Liver (tissue), 9 donors: ENCODE results near the gene ZNF429. TPM values are rescaled to one million over a fixed set of nuclear protein-coding genes. Genes with fewer than 3 reads are reported as not detected.
A peak's percentile ranks its signal among the peaks of the same experiment; 100 is the strongest.

Source experiments
- DNase-seq: peaks from one replicate; pipeline ENCODE4 v3.0.0-alpha.2; 2017; ENCODE audit warnings: low spot score
- H3K27ac ChIP-seq, 2 donors: one replicate each; pipeline ENCODE4 v1.7.0; 2013; ENCODE audit warnings: inconsistent platforms in 2 of 2, low read length in 2 of 2, control low read depth in 1 of 2, low read depth in 1 of 2, mild to moderate bottlenecking in 1 of 2
- H3K27me3 ChIP-seq, 4 donors: one replicate each; pipeline versions ENCODE4 v1.6.1 to v1.7.0; 2013; ENCODE audit warnings: low read length in 3 of 4, inconsistent platforms in 1 of 4, mild to moderate bottlenecking in 1 of 4, moderate library complexity in 1 of 4; ENCODE audit not compliant: control insufficient read depth in 4 of 4, insufficient read depth in 4 of 4
- H3K36me3 ChIP-seq, 4 donors: one replicate each; pipeline versions ENCODE4 v1.6.1 to v1.7.0; 2013; ENCODE audit warnings: low read length in 3 of 4, mild to moderate bottlenecking in 3 of 4, low read depth in 1 of 4, moderate library complexity in 1 of 4; ENCODE audit not compliant: control insufficient read depth in 4 of 4, insufficient read depth in 3 of 4
- H3K4me1 ChIP-seq, 4 donors: one replicate each; pipeline versions ENCODE4 v1.6.1 to v1.7.0; 2013; ENCODE audit warnings: low read length in 3 of 4, mild to moderate bottlenecking in 3 of 4, moderate library complexity in 1 of 4; ENCODE audit not compliant: control insufficient read depth in 4 of 4, insufficient read depth in 4 of 4
- H3K4me3 ChIP-seq, 3 donors: one replicate each; pipeline versions ENCODE4 v1.6.1 to v1.7.0; 2013; ENCODE audit warnings: low read length in 3 of 3, control low read depth in 1 of 3, low read depth in 1 of 3, mild to moderate bottlenecking in 1 of 3
- H3K9ac ChIP-seq, 2 donors: one replicate each; pipeline ENCODE4 v1.7.0; 2013; ENCODE audit warnings: low read length in 2 of 2, mild to moderate bottlenecking in 2 of 2, moderate library complexity in 2 of 2, control low read depth in 1 of 2, low read depth in 1 of 2
- H3K9me3 ChIP-seq, 4 donors: one replicate each; pipeline versions ENCODE4 v1.6.1 to v1.7.0; 2013; ENCODE audit warnings: low read length in 3 of 4; ENCODE audit not compliant: control insufficient read depth in 4 of 4
- EGR1 ChIP-seq, 2 donors: IDR thresholded peaks; 2 replicates each; pipeline ENCODE4 v1.6.1; 2016 to 2018; ENCODE audit warnings: antibody characterized with exemption in 2 of 2, low read depth in 2 of 2
- FOXA1 ChIP-seq: IDR thresholded peaks from 2 replicates; pipeline ENCODE4 v1.6.1; 2016; ENCODE audit warnings: antibody characterized with exemption
- FOXA2 ChIP-seq: IDR thresholded peaks from 2 replicates; pipeline ENCODE4 v1.6.1; 2016; ENCODE audit warnings: antibody characterized with exemption
- GABPA ChIP-seq, 2 donors: IDR thresholded peaks in 1 of 2; conservative IDR thresholded peaks in 1 of 2; 2 replicates each; pipeline ENCODE4 v1.6.1; 2016; ENCODE audit warnings: antibody characterized with exemption in 2 of 2, mild to moderate bottlenecking in 1 of 2, moderate library complexity in 1 of 2
- HNF4A ChIP-seq, 2 donors: conservative IDR thresholded peaks; 2 replicates each; pipeline ENCODE4 v1.6.1; 2016; ENCODE audit warnings: antibody characterized with exemption in 2 of 2, mild to moderate bottlenecking in 2 of 2
- HNF4G ChIP-seq: IDR thresholded peaks from 2 replicates; pipeline ENCODE4 v1.6.1; 2016; ENCODE audit warnings: antibody characterized with exemption
- JUND ChIP-seq, 2 donors: IDR thresholded peaks; 2 replicates each; pipeline ENCODE4 v1.6.1; 2016; ENCODE audit warnings: antibody characterized with exemption in 2 of 2
- NR2F2 ChIP-seq: IDR thresholded peaks from 2 replicates; pipeline ENCODE4 v1.6.1; 2016; ENCODE audit warnings: antibody characterized with exemption
- RAD21 ChIP-seq, 2 donors: IDR thresholded peaks; 2 replicates each; pipeline ENCODE4 v1.6.1; 2016; ENCODE audit warnings: antibody characterized with exemption in 2 of 2, mild to moderate bottlenecking in 2 of 2
- RXRA ChIP-seq, 2 donors: IDR thresholded peaks; 2 replicates each; pipeline ENCODE4 v1.6.1; 2017 to 2018; ENCODE audit warnings: antibody characterized with exemption in 2 of 2, mild to moderate bottlenecking in 1 of 2
- SP1 ChIP-seq: IDR thresholded peaks from 2 replicates; pipeline ENCODE4 v1.6.1; 2018; ENCODE audit warnings: antibody characterized with exemption, mild to moderate bottlenecking
- TAF1 ChIP-seq: conservative IDR thresholded peaks from 2 replicates; pipeline ENCODE4 v1.6.1; 2016; ENCODE audit warnings: antibody characterized with exemption, mild to moderate bottlenecking
- YY1 ChIP-seq: IDR thresholded peaks from 2 replicates; pipeline ENCODE4 v1.6.1; 2016; ENCODE audit warnings: antibody characterized with exemption, mild to moderate bottlenecking
- WGBS: extraction: QIAGEN DNeasy Blood & Tissue Kit; methylation state at CpG from one replicate; pipeline ENCODE4 v1.1.7; 2013; 5-methylcytosine and 5-hydroxymethylcytosine counted together
- polyA plus RNA-seq, 2 donors: library from polyadenylated mRNA; stranded (reverse) in 1 of 2; unstranded in 1 of 2; fragments of 200-250 nt in 1 of 2; fragments of >200 nt in 1 of 2; fragmentation: Nextera tagmentation in 1 of 2; extraction: Ambion mirVana in 1 of 2; gene quantifications; one replicate each; pipeline versions ENCODE4 v1.2.1 to v1.2.3, GENCODE V29; 2013 to 2015
- total RNA-seq, 2 donors: library from RNA; depleted of rRNA; stranded (reverse); fragments of >200 nt; gene quantifications; one replicate each; pipeline ENCODE4 v1.2.3, GENCODE V29; 2014
- TF ChIP-seq, protein P1 (sequence below): IDR thresholded peaks from 2 replicates; pipeline ENCODE4 v1.6.1; 2016; ENCODE audit warnings: antibody characterized with exemption
- TF ChIP-seq, protein P2 (sequence below): IDR thresholded peaks from 2 replicates; pipeline ENCODE4 v1.6.1; 2016; ENCODE audit warnings: antibody characterized with exemption
- TF ChIP-seq, protein P3 (sequence below): fragments of 150-350 bp; IDR thresholded peaks from 2 replicates; pipeline ENCODE4 v1.5.1; 2017; ENCODE audit warnings: improper control_type of control experiment, low read depth, low read length; ENCODE audit not compliant: missing input control
- TF ChIP-seq, protein P4 (sequence below): IDR thresholded peaks from 2 replicates; pipeline ENCODE4 v1.6.1; 2016; ENCODE audit warnings: antibody characterized with exemption
- TF ChIP-seq, protein P5 (sequence below): IDR thresholded peaks from 2 replicates; pipeline ENCODE4 v1.6.1; 2016; ENCODE audit warnings: antibody characterized with exemption, mild to moderate bottlenecking
- donor health status: healthy.
- donor health status: healthy.
- donor health status: healthy.
- donor health status: healthy.
- donor health status: healthy.

The ZNF429 gene
- total and polyA plus RNA-seq, 4 donors, result 4.0 to 10.1 (median 8.4) TPM

DNA sequence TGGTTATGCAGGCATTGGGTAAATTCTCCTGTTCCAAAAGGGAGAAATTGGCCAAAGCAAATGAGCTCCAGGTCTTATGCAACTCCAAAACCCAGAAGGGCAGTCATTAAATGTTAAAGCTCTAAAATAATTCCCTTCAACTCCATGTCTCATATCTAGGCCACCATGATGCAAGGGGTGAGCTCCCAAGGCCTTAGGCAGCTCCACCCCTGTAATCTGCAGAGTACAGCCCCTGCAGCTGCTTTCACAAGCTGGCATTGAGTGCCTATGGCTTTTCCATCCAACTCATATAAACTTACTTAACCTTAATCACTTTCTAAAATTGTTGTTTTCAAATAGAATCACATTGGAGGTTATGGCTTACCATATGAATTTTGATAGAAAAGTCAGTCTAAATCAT, 44.7 kb upstream of the ZNF429 start:
- Histone ChIP-seq H3K36me3 (no peaks in the 10 kb centered on the region), H3K27ac (no peak overlapping the region), H3K4me1 (no peaks in the 10 kb centered on the region), H3K4me3 (no peak overlapping the region), H3K9ac (no peak overlapping the region), H3K9me3 (peaks cover 0 to 18% (median 9%) of the 10 kb centered on the region in 4 donors), H3K27me3 (no peaks in the 10 kb centered on the region)
- DNase-seq, result peak; percentile 45
- TF ChIP-seq RAD21 (IDR thresholded peaks at IDR 0.05) (no peak), FOXA1 (no peak), RXRA (IDR thresholded peaks at IDR 0.05) (no peak), NR2F2 (no peak)

DNA sequence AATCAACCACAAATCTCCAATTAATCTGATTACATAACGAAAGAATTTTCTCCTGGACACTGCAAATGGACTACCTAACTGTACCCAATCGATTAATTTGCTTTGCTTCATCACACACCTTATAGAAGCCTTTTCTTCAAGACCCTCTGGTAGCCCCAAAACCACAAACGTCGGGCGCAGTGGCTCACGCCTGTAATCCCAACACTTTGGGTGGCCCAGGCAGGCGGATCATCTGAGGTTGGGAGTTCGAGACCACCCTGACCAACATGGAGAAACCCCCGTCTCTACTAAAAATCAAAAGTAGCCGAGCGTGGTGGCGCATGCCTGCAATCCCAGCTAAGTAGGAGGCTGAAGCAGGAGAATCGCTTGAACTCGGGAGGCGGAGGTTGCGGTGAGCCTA, 42.9 kb upstream of the ZNF429 start:
- H3K4me3 ChIP-seq, result no peak overlapping the region
- WGBS, result 94% methylated on average over 16 of the region's 16 CpGs
- no peak overlapping the region for H3K9ac ChIP-seq
- H3K4me1 ChIP-seq, result no peaks in the 10 kb centered on the region
- TF ChIP-seq JUND (IDR thresholded peaks at IDR 0.05) (no peak), TAF1 (no peak), HNF4G (no peak), FOXA2 (no peak), SP1 (no peak), RAD21 (IDR thresholded peaks at IDR 0.05) (no peak), HNF4A (conservative IDR thresholded peaks at IDR 0.05) (no peak), GABPA (IDR thresholded peaks at IDR 0.05 in 1 of 2, conservative IDR thresholded peaks at IDR 0.05 in 1 of 2) (no peak), EGR1 (IDR thresholded peaks at IDR 0.05; ENCODE audit: low read depth in 2 of 2) (no peak), NR2F2 (no peak), RXRA (IDR thresholded peaks at IDR 0.05) (no peak), FOXA1 (no peak), YY1 (no peak)
- TF ChIP-seq, protein P1, sequence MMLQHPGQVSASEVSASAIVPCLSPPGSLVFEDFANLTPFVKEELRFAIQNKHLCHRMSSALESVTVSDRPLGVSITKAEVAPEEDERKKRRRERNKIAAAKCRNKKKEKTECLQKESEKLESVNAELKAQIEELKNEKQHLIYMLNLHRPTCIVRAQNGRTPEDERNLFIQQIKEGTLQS, result no peak
- TF ChIP-seq, protein P2, sequence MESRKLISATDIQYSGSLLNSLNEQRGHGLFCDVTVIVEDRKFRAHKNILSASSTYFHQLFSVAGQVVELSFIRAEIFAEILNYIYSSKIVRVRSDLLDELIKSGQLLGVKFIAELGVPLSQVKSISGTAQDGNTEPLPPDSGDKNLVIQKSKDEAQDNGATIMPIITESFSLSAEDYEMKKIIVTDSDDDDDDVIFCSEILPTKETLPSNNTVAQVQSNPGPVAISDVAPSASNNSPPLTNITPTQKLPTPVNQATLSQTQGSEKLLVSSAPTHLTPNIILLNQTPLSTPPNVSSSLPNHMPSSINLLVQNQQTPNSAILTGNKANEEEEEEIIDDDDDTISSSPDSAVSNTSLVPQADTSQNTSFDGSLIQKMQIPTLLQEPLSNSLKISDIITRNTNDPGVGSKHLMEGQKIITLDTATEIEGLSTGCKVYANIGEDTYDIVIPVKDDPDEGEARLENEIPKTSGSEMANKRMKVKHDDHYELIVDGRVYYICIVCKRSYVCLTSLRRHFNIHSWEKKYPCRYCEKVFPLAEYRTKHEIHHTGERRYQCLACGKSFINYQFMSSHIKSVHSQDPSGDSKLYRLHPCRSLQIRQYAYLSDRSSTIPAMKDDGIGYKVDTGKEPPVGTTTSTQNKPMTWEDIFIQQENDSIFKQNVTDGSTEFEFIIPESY, result no peak
- TF ChIP-seq, protein P3, sequence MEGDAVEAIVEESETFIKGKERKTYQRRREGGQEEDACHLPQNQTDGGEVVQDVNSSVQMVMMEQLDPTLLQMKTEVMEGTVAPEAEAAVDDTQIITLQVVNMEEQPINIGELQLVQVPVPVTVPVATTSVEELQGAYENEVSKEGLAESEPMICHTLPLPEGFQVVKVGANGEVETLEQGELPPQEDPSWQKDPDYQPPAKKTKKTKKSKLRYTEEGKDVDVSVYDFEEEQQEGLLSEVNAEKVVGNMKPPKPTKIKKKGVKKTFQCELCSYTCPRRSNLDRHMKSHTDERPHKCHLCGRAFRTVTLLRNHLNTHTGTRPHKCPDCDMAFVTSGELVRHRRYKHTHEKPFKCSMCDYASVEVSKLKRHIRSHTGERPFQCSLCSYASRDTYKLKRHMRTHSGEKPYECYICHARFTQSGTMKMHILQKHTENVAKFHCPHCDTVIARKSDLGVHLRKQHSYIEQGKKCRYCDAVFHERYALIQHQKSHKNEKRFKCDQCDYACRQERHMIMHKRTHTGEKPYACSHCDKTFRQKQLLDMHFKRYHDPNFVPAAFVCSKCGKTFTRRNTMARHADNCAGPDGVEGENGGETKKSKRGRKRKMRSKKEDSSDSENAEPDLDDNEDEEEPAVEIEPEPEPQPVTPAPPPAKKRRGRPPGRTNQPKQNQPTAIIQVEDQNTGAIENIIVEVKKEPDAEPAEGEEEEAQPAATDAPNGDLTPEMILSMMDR, result no peak
- TF ChIP-seq, protein P4, sequence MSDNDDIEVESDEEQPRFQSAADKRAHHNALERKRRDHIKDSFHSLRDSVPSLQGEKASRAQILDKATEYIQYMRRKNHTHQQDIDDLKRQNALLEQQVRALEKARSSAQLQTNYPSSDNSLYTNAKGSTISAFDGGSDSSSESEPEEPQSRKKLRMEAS, result no peak
- TF ChIP-seq, protein P5, sequence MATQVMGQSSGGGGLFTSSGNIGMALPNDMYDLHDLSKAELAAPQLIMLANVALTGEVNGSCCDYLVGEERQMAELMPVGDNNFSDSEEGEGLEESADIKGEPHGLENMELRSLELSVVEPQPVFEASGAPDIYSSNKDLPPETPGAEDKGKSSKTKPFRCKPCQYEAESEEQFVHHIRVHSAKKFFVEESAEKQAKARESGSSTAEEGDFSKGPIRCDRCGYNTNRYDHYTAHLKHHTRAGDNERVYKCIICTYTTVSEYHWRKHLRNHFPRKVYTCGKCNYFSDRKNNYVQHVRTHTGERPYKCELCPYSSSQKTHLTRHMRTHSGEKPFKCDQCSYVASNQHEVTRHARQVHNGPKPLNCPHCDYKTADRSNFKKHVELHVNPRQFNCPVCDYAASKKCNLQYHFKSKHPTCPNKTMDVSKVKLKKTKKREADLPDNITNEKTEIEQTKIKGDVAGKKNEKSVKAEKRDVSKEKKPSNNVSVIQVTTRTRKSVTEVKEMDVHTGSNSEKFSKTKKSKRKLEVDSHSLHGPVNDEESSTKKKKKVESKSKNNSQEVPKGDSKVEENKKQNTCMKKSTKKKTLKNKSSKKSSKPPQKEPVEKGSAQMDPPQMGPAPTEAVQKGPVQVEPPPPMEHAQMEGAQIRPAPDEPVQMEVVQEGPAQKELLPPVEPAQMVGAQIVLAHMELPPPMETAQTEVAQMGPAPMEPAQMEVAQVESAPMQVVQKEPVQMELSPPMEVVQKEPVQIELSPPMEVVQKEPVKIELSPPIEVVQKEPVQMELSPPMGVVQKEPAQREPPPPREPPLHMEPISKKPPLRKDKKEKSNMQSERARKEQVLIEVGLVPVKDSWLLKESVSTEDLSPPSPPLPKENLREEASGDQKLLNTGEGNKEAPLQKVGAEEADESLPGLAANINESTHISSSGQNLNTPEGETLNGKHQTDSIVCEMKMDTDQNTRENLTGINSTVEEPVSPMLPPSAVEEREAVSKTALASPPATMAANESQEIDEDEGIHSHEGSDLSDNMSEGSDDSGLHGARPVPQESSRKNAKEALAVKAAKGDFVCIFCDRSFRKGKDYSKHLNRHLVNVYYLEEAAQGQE, result no peak
- no peaks in the 10 kb centered on the region for H3K27me3 ChIP-seq
- H3K27ac ChIP-seq, result no peak overlapping the region
- peaks cover 0 to 15% (median 8%) of the 10 kb centered on the region in 4 donors for H3K9me3 ChIP-seq
- H3K36me3 ChIP-seq, result no peaks in the 10 kb centered on the region
- DNase-seq, result no peak
